PC-3 (cell line): ENCODE measurements around the gene GALNTL6.

Experiments
- CTCF ChIP-seq: fragments of 300-600 bp; sonication (generic); conservative IDR thresholded peaks from 2 replicates; pipeline ENCODE4 v1.5.1; 2017; ENCODE audit warnings: antibody characterized with exemption, low read depth, mild to moderate bottlenecking, low read length
- EZH2 ChIP-seq: fragments of 300-600 bp; sonication (generic); IDR thresholded peaks from one replicate; pipeline ENCODE4 v1.6.1; 2017; ENCODE audit warnings: antibody characterized with exemption, mild to moderate bottlenecking, low read length; ENCODE audit not compliant: unreplicated experiment
- EZH2phosphoT487 ChIP-seq: fragments of 300-600 bp; sonication (generic); IDR thresholded peaks from 2 replicates; pipeline ENCODE4 v1.6.1; 2018; ENCODE audit warnings: mild to moderate bottlenecking, antibody characterized with exemption, low read length, borderline replicate concordance

- TF ChIP-seq EZH2phosphoT487 (no peak), CTCF (no peak), EZH2 (no peak)
Observed at GRCh38 chr4:172758586-172759340, 945.6 kb downstream of the GALNTL6 start.
